HUES48 (cell line): ENCODE measurements around the gene NFYB.

Experiments
- H3K27ac ChIP-seq: one replicate; pipeline ENCODE4 v1.7.0; 2013; ENCODE audit warnings: low read depth, low read length, inconsistent platforms
- H3K27me3 ChIP-seq: 2 replicates; pipeline ENCODE4 v1.6.1; 2013; ENCODE audit warnings: mild to moderate bottlenecking, low read length; ENCODE audit not compliant: control insufficient read depth, insufficient read depth
- H3K36me3 ChIP-seq: 2 replicates; pipeline ENCODE4 v1.6.1; 2013; ENCODE audit warnings: low read length; ENCODE audit not compliant: control insufficient read depth, insufficient read depth
- H3K4me1 ChIP-seq: 2 replicates; pipeline ENCODE4 v1.6.1; 2013; ENCODE audit warnings: mild to moderate bottlenecking, low read length; ENCODE audit not compliant: control insufficient read depth, insufficient read depth
- H3K4me3 ChIP-seq: 2 replicates; pipeline ENCODE4 v1.5.1; 2013; ENCODE audit warnings: mild to moderate bottlenecking, low read depth, low read length
- H3K9ac ChIP-seq: 2 replicates; pipeline ENCODE4 v1.6.1; 2013; ENCODE audit warnings: mild to moderate bottlenecking, low read depth, low read length, moderate library complexity
- H3K9me3 ChIP-seq: 2 replicates; pipeline ENCODE4 v1.6.1; 2013; ENCODE audit warnings: low read length; ENCODE audit not compliant: control insufficient read depth, insufficient read depth

NFYB gene

DNA sequence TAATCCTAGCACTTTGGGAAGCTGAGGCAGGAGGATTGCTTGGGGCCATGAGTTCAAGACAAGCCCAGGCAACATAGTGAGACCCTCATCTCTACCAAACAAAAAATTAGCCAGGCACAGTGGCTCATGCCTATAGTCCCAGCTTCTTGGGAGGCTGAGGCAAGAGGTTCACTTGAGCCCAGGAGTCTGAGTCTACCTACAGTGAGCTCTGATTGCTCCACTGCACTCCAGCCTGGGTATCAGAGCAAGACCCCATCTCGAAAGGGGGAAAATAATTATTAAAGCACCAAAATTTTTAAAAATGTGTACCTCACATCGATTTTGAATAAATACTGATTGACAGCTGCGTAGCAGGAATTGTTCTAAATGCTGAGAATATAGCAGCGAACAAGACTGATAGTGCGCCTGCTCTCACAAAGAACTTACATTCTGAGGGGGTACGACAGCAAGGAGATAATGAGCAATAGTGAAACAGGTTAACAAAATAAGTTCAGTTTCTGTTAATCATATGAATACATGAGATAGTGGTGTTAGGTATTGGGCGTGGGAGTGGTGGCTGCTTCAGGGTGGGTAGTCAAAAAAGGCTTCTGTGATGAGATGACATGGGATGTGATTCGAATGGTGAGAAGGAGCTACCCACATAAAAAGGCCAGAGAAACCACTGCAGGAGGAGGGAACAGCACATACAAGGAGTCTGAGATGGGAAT is 54.1 kb downstream of the NFYB start:
- Histone ChIP-seq H3K9ac (no peak overlapping the region), H3K27ac (no peak overlapping the region), H3K36me3 (no peaks in the 10 kb centered on the region)

DNA sequence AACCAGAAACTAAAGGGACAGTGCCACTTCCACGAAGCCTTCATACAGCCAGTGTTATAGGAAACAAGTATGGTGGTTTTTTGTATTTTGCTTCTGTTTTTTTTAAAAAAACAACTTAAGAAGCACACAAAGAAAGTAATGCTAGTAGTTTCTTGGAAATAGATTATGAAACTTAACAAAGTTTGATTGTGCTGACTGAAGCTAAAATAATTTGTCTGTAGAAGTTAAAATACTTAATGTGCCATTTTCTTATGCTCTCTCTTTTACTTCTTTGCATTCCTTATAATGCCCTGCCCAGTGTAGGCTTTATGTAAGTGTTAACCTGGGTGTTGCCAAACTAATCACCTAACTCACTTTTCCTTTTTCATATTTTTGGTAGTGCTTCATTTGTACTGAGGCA is 57.2 kb downstream of the NFYB start:
- no peaks in the 10 kb centered on the region for H3K36me3 ChIP-seq

More for the DNA sequence above, 54.1 kb downstream of the NFYB start:
- Histone ChIP-seq H3K27me3 (no peaks in the 10 kb centered on the region), H3K4me1 (no peaks in the 10 kb centered on the region), H3K4me3 (no peak overlapping the region), H3K9me3 (no peaks in the 10 kb centered on the region)

DNA sequence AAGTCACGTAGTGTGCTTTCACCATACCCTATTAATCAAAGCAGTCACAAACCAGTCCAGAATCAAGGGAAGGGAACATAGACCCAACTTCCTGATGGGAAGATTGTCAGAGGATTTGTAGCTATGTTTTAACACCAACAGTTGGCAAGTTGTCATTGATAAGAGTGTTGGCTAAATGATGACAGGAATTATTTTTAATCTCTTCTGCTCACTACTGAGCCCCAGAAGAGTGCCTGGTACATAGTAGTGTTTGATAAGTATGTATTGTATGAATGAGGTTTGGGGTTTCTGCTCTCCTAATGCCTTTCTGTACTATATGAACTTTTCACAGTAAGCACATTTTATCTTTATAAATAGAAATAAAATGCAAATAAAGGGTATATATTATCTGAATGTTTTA is 59.0 kb downstream of the NFYB start:
- no peak overlapping the region for H3K27ac ChIP-seq
- no peak overlapping the region for H3K9ac ChIP-seq
- H3K4me3 ChIP-seq = no peak overlapping the region
- H3K4me1 ChIP-seq = no peaks in the 10 kb centered on the region
- no peaks in the 10 kb centered on the region for H3K27me3 ChIP-seq
- no peaks in the 10 kb centered on the region for H3K36me3 ChIP-seq
- H3K9me3 ChIP-seq = no peaks in the 10 kb centered on the region

More for the DNA sequence above, 57.2 kb downstream of the NFYB start:
- H3K4me3 ChIP-seq = no peak overlapping the region
- H3K27ac ChIP-seq = no peak overlapping the region
- no peaks in the 10 kb centered on the region for H3K4me1 ChIP-seq
- H3K9me3 ChIP-seq = no peaks in the 10 kb centered on the region
- H3K27me3 ChIP-seq = no peaks in the 10 kb centered on the region
- no peak overlapping the region for H3K9ac ChIP-seq

DNA sequence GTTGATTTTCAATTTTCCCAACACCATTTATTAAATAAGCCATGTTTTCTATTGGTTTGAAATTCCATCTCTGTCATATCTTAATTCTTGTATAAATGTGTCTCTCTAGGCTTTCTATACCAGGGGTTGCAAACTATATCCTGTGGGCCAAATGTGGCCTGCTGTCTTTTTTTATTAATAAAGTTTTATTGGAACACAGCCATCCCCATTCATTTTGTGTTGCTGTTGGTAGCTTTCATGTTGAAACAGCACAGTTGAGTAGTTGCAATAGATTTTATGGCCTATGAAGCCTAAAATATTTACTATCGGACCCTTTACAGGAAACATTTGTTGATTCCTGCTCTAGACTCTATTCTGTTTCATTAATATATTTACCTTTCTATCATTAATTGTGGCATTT is 64.3 kb downstream of the NFYB start:
- Histone ChIP-seq H3K27ac (no peak overlapping the region), H3K36me3 (no peaks in the 10 kb centered on the region), H3K9me3 (no peaks in the 10 kb centered on the region), H3K4me3 (no peak overlapping the region), H3K9ac (no peak overlapping the region), H3K27me3 (no peaks in the 10 kb centered on the region), H3K4me1 (no peaks in the 10 kb centered on the region)

GRCh38 chr12:104072099-104072498 is 65.9 kb downstream of the NFYB start:
- H3K27ac ChIP-seq = no peak overlapping the region
- no peaks in the 10 kb centered on the region for H3K4me1 ChIP-seq
- no peaks in the 10 kb centered on the region for H3K9me3 ChIP-seq
- no peaks in the 10 kb centered on the region for H3K27me3 ChIP-seq
- H3K36me3 ChIP-seq = no peaks in the 10 kb centered on the region
- no peak overlapping the region for H3K4me3 ChIP-seq
- H3K9ac ChIP-seq = no peak overlapping the region
